Neuronal stem cell (in vitro differentiated cells): Measurements from ENCODE around the gene NLRP6.

Experiments
- DNase-seq: peaks from one replicate; pipeline ENCODE4 v3.0.0-alpha.2; 2013; ENCODE audit warnings: low spot score
- H2AFZ ChIP-seq: one replicate; pipeline ENCODE4 v1.6.1; 2013; ENCODE audit warnings: mild to moderate bottlenecking, low read length, inconsistent platforms
- H2AK5ac ChIP-seq: 2 replicates; pipeline ENCODE4 v1.6.1; 2013; ENCODE audit warnings: low read depth, mild to moderate bottlenecking, inconsistent platforms, low read length, moderate library complexity, mixed read lengths
- H2BK120ac ChIP-seq: 2 replicates; pipeline ENCODE4 v1.6.1; 2013; ENCODE audit warnings: low read depth, mild to moderate bottlenecking, inconsistent platforms, low read length, moderate library complexity, mixed read lengths
- H2BK12ac ChIP-seq: one replicate; pipeline ENCODE4 v1.6.1; 2013; ENCODE audit warnings: low read length, inconsistent platforms
- H2BK15ac ChIP-seq: 2 replicates; pipeline ENCODE4 v1.6.1; 2013; ENCODE audit warnings: mild to moderate bottlenecking, low read length, inconsistent platforms, mixed read lengths
- H2BK5ac ChIP-seq: one replicate; pipeline ENCODE4 v1.6.1; 2013; ENCODE audit warnings: inconsistent platforms, mild to moderate bottlenecking, low read length, moderate library complexity
- H3K14ac ChIP-seq: one replicate; pipeline ENCODE4 v1.6.1; 2013; ENCODE audit warnings: low read length, inconsistent platforms
- H3K18ac ChIP-seq: 2 replicates; pipeline ENCODE4 v1.6.1; 2013; ENCODE audit warnings: low read length, inconsistent platforms
- H3K23ac ChIP-seq: 2 replicates; pipeline ENCODE4 v1.6.1; 2013; ENCODE audit warnings: low read depth, mild to moderate bottlenecking, mixed read lengths, low read length, inconsistent platforms; ENCODE audit not compliant: poor library complexity
- H3K27ac ChIP-seq: replicated peaks from 3 replicates; pipeline ENCODE4 v1.5.1; 2013; ENCODE audit warnings: low read length, inconsistent platforms
- H3K27me3 ChIP-seq, 3 experiments: 2 replicates each; pipeline ENCODE4 v1.6.1; 2013; ENCODE audit warnings: low read length in 3 of 3, mild to moderate bottlenecking in 2 of 3, inconsistent platforms in 1 of 3, low read depth in 1 of 3, mixed read lengths in 1 of 3, moderate library complexity in 1 of 3; ENCODE audit not compliant: control insufficient read depth in 3 of 3, insufficient read depth in 3 of 3
- H3K36me3 ChIP-seq, 2 donors: replicated peaks in 1 of 2; 2 replicates each; pipeline ENCODE4 v1.6.1; 2013; ENCODE audit warnings: low read length in 2 of 2; ENCODE audit not compliant: control insufficient read depth in 2 of 2, insufficient read depth in 2 of 2
- H3K4ac ChIP-seq: 2 replicates; pipeline ENCODE4 v1.6.1; 2013; ENCODE audit warnings: inconsistent platforms, mild to moderate bottlenecking, low read length, moderate library complexity
- H3K4me1 ChIP-seq, 2 donors: 1 replicate in 1 of 2; 2 replicates in 1 of 2; pipeline ENCODE4 v1.6.1; 2013; ENCODE audit warnings: low read length in 2 of 2, low read depth in 1 of 2; ENCODE audit not compliant: control insufficient read depth in 2 of 2, insufficient read depth in 1 of 2
- H3K4me2 ChIP-seq: one replicate; pipeline ENCODE4 v1.6.1; 2013; ENCODE audit warnings: mild to moderate bottlenecking, low read length, inconsistent platforms; ENCODE audit not compliant: insufficient read depth, poor library complexity, severe bottlenecking
- H3K4me3 ChIP-seq, 2 donors: 2 replicates each; pipeline ENCODE4 v1.5.1; 2013; ENCODE audit warnings: low read length in 2 of 2, mild to moderate bottlenecking in 2 of 2, inconsistent platforms in 1 of 2, moderate library complexity in 1 of 2
- H3K79me1 ChIP-seq: one replicate; pipeline ENCODE4 v1.6.1; 2013; ENCODE audit warnings: low read depth, mild to moderate bottlenecking, inconsistent platforms, low read length, moderate library complexity
- H3K9ac ChIP-seq: one replicate; pipeline ENCODE4 v1.6.1; 2013; ENCODE audit warnings: mild to moderate bottlenecking, low read depth, low read length, inconsistent platforms; ENCODE audit not compliant: poor library complexity
- H3K9me3 ChIP-seq, 2 donors: replicated peaks in 1 of 2; 2 replicates each; pipeline versions ENCODE3 to v1.6.1; 2013; ENCODE audit warnings: low read length in 2 of 2, mild to moderate bottlenecking in 2 of 2, inconsistent platforms in 1 of 2, low read depth in 1 of 2, mixed read lengths in 1 of 2, moderate library complexity in 1 of 2; ENCODE audit not compliant: control insufficient read depth in 2 of 2, insufficient read depth in 1 of 2
- H4K8ac ChIP-seq: one replicate; pipeline ENCODE4 v1.6.1; 2013; ENCODE audit warnings: low read depth, mild to moderate bottlenecking, inconsistent platforms, low read length, moderate library complexity
- H4K91ac ChIP-seq: one replicate; pipeline ENCODE4 v1.6.1; 2013; ENCODE audit warnings: low read length, low read depth, mild to moderate bottlenecking, inconsistent platforms; ENCODE audit not compliant: poor library complexity
- WGBS, 2 donors: extraction: QIAGEN DNeasy Blood & Tissue Kit; methylation state at CpG; one replicate each; pipeline ENCODE4 v1.1.7; 2013; ENCODE audit warnings: missing lambda C conversion rate in 2 of 2, mixed read lengths in 1 of 2; ENCODE audit not compliant: insufficient read length in 2 of 2, insufficient replicate concordance in 1 of 2; ENCODE audit errors: extremely low coverage in 2 of 2; 5-methylcytosine and 5-hydroxymethylcytosine counted together

The NLRP6 gene

DNA sequence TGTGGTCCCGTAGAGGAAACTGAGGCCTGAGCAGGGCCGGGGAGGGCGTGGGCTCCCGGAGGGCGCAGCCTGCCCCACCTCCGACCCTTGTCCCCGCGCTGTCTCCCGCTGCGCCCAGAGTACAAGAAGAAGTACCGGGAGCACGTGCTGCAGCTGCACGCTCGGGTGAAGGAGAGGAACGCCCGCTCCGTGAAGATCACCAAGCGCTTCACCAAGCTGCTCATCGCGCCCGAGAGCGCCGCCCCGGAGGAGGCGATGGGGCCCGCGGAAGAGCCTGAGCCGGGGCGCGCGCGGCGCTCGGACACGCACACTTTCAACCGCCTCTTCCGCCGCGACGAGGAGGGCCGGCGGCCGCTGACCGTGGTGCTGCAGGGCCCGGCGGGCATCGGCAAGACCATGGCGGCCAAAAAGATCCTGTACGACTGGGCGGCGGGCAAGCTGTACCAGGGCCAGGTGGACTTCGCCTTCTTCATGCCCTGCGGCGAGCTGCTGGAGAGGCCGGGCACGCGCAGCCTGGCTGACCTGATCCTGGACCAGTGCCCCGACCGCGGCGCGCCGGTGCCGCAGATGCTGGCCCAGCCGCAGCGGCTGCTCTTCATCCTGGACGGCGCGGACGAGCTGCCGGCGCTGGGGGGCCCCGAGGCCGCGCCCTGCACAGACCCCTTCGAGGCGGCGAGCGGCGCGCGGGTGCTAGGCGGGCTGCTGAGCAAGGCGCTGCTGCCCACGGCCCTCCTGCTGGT, 1.9 kb downstream of the NLRP6 start:
- H2BK12ac ChIP-seq, result no peak overlapping the region
- WGBS, 2 donors, result no CpG with 5 or more reads among the region's 85 CpGs
- no peak overlapping the region for H3K18ac ChIP-seq
- no peak overlapping the region for H4K8ac ChIP-seq
- no peaks in the 10 kb centered on the region for H3K79me1 ChIP-seq
- H3K4me1 ChIP-seq, result peaks cover 6 to 20% of the 10 kb centered on the region in 2 donors
- H3K27ac ChIP-seq, result no peak overlapping the region
- no peaks in the 10 kb centered on the region for H3K36me3 ChIP-seq
- H3K4me2 ChIP-seq, result no peak overlapping the region
- no peak overlapping the region for H2AK5ac ChIP-seq
- no peak overlapping the region for H2BK15ac ChIP-seq
- H4K91ac ChIP-seq, result no peak overlapping the region
- H3K9me3 ChIP-seq, result peaks cover 3 to 4% of the 10 kb centered on the region in 2 donors
- no peak overlapping the region for H2AFZ ChIP-seq
- no peak overlapping the region for H3K23ac ChIP-seq
- H3K4ac ChIP-seq, result no peak overlapping the region
- no peak for DNase-seq
- no peaks in the 10 kb centered on the region for H3K27me3 ChIP-seq
- no peak overlapping the region for H2BK5ac ChIP-seq
- H3K4me3 ChIP-seq, result peak overlapping the region in 1 of 2 donors; percentile 32
- H3K14ac ChIP-seq, result peak overlapping the region; percentile 56
- H2BK120ac ChIP-seq, result peak overlapping the region; percentile 61
- H3K9ac ChIP-seq, result no peak overlapping the region

GRCh38 chr11:280706-281485, 2.7 kb downstream of the NLRP6 start:
- no peak overlapping the region for H3K27ac ChIP-seq
- peak overlapping the region; percentile 84 for H2BK12ac ChIP-seq
- no peaks in the 10 kb centered on the region for H3K36me3 ChIP-seq
- H3K9me3 ChIP-seq, result peaks cover 3% of the 10 kb centered on the region in 2 donors
- H3K4ac ChIP-seq, result peak overlapping the region; percentile 76
- no peak overlapping the region for H3K4me3 ChIP-seq
- no peaks in the 10 kb centered on the region for H3K79me1 ChIP-seq
- H2AFZ ChIP-seq, result no peak overlapping the region
- no peak overlapping the region for H2BK15ac ChIP-seq
- no peak overlapping the region for H2BK120ac ChIP-seq
- H3K23ac ChIP-seq, result no peak overlapping the region
- peak overlapping the region; percentile 24 for H2BK5ac ChIP-seq
- WGBS, 2 donors, result no CpG with 5 or more reads among the region's 79 CpGs
- H3K27me3 ChIP-seq, result no peaks in the 10 kb centered on the region
- H2AK5ac ChIP-seq, result peak overlapping the region; percentile 60
- DNase-seq, result no peak
- peak overlapping the region; percentile 82 for H4K8ac ChIP-seq
- H3K4me1 ChIP-seq, result peaks cover 6 to 21% of the 10 kb centered on the region in 2 donors
- peak overlapping the region; percentile 97 for H3K14ac ChIP-seq
- H3K18ac ChIP-seq, result peak overlapping the region; percentile 87
- H4K91ac ChIP-seq, result no peak overlapping the region
- no peak overlapping the region for H3K4me2 ChIP-seq
- no peak overlapping the region for H3K9ac ChIP-seq

GRCh38 chr11:281486-282161, 3.4 kb downstream of the NLRP6 start:
- H3K23ac ChIP-seq, result no peak overlapping the region
- H4K91ac ChIP-seq, result no peak overlapping the region
- no peak for DNase-seq
- H2BK15ac ChIP-seq, result no peak overlapping the region
- H4K8ac ChIP-seq, result peak overlapping the region; percentile 82
- H3K36me3 ChIP-seq, result no peaks in the 10 kb centered on the region
- peaks cover 0 to 3% of the 10 kb centered on the region in 2 donors for H3K9me3 ChIP-seq
- peak overlapping the region; percentile 84 for H2BK12ac ChIP-seq
- H3K4me1 ChIP-seq, result peaks cover 6 to 21% of the 10 kb centered on the region in 2 donors
- no peaks in the 10 kb centered on the region for H3K79me1 ChIP-seq
- H3K27ac ChIP-seq, result no peak overlapping the region
- H2BK5ac ChIP-seq, result peak overlapping the region; percentile 24
- no peak overlapping the region for H3K4me2 ChIP-seq
- H3K4me3 ChIP-seq, result no peak overlapping the region
- peak overlapping the region; percentile 60 for H2AK5ac ChIP-seq
- no peaks in the 10 kb centered on the region for H3K27me3 ChIP-seq
- peak overlapping the region; percentile 76 for H3K4ac ChIP-seq
- no peak overlapping the region for H2BK120ac ChIP-seq
- H2AFZ ChIP-seq, result no peak overlapping the region
- H3K18ac ChIP-seq, result peak overlapping the region; percentile 87
- WGBS, 2 donors, result no CpG with 5 or more reads among the region's 26 CpGs
- H3K14ac ChIP-seq, result peak overlapping the region; percentile 97
- no peak overlapping the region for H3K9ac ChIP-seq
